Astrocyte of the cerebellum (primary cell): ENCODE measurements around the gene PLA2G12A.

Experiments used
- DNase-seq: peaks from one replicate; pipeline ENCODE4 v3.0.0-alpha.2; 2011; ENCODE audit warnings: low read depth
- H3K4me3 ChIP-seq: 2 replicates; pipeline ENCODE4 v1.5.1; 2011; ENCODE audit warnings: mild to moderate bottlenecking, low read depth, low read length, moderate library complexity
- in situ Hi-C: cut with HindIII; loops from 2 replicates; pipeline ENCODE4 v1.10.0; 2017; ENCODE audit warnings: low sequenced_read_pairs
- TF ChIP-seq, protein P1 (sequence below): IDR thresholded peaks from 2 replicates; pipeline ENCODE4 v1.5.1; 2012; ENCODE audit warnings: low read length, low read depth, moderate library complexity, mild to moderate bottlenecking; ENCODE audit errors: missing control alignments

Gene PLA2G12A

DNA sequence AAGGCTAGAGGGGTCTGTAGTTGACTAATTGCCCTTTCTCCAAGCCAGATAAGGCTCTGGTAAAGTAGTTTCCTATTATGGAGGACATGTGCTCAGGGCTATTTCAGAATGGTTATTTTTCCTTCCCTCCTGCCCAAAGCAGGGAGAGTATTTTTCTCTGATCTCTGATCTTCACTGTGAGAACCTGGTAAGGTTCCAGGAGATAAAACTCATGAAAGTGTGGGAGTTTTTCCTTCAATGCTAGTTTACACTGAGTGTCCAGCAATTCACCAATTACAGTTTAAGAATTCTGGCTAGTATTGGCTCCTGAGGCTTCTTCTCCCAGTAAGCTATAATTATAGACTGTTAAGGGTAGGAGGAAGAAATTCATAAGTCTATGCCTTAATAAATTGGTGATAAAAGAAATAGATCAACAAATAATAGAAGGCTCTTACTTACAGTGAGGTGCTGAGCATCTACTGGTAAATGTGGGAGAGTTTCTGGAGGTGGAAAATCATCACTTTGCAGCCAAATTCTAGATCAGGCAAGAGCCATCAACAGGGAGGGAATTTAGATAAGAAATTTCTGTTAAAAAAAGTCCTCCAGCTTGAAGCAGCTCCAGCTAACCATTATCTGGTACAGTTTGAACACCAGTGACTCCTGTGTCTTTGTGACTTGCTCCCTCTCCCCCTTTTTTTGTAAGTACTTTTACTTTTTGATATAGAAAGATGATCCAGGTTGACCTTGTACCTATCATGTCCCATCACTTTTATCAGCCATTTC lies 57.5 kb downstream of the PLA2G12A start:
- H3K4me3 ChIP-seq, result no peak overlapping the region
- in situ Hi-C loops, result no loop called here
- TF ChIP-seq, protein P1, sequence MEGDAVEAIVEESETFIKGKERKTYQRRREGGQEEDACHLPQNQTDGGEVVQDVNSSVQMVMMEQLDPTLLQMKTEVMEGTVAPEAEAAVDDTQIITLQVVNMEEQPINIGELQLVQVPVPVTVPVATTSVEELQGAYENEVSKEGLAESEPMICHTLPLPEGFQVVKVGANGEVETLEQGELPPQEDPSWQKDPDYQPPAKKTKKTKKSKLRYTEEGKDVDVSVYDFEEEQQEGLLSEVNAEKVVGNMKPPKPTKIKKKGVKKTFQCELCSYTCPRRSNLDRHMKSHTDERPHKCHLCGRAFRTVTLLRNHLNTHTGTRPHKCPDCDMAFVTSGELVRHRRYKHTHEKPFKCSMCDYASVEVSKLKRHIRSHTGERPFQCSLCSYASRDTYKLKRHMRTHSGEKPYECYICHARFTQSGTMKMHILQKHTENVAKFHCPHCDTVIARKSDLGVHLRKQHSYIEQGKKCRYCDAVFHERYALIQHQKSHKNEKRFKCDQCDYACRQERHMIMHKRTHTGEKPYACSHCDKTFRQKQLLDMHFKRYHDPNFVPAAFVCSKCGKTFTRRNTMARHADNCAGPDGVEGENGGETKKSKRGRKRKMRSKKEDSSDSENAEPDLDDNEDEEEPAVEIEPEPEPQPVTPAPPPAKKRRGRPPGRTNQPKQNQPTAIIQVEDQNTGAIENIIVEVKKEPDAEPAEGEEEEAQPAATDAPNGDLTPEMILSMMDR, result no peak
- DNase-seq, result no peak

GRCh38 chr4:109671350-109671749 lies 58.5 kb downstream of the PLA2G12A start:
- H3K4me3 ChIP-seq, result no peak overlapping the region
- TF ChIP-seq, protein P1, result no peak
- no peak for DNase-seq
- in situ Hi-C loops, result no loop called here

GRCh38 chr4:109665783-109666485 lies 63.9 kb downstream of the PLA2G12A start:
- in situ Hi-C loops, result no loop called here
- H3K4me3 ChIP-seq, result no peak overlapping the region
- no peak for DNase-seq
- TF ChIP-seq, protein P1, result no peak

GRCh38 chr4:109662771-109663170 lies 67.1 kb downstream of the PLA2G12A start:
- TF ChIP-seq, protein P1, result no peak
- in situ Hi-C loops, result no loop called here
- no peak for DNase-seq
- H3K4me3 ChIP-seq, result no peak overlapping the region

GRCh38 chr4:109662116-109662515 lies 67.8 kb downstream of the PLA2G12A start:
- H3K4me3 ChIP-seq, result no peak overlapping the region
- in situ Hi-C loops, result no loop called here
- DNase-seq, result no peak
- TF ChIP-seq, protein P1, result no peak
